Activated T-cell treated with anti-CD3 and anti-CD28 coated beads for 24 hours (primary cell): ENCODE measurements around the gene TEKT5.
"Not testable (repeated sequence)": the region's sequence is repeated elsewhere in the genome, so short reads cannot be mapped to it uniquely, and the experiment has no call there.

Experiments
- DNase-seq: peaks from one replicate; pipeline ENCODE4 v3.0.0-alpha.2; 2020; ENCODE audit warnings: low read depth

TEKT5 gene

GRCh38 chr16:10658943-10659342 is 35.8 kb downstream of the TEKT5 start:
- DNase-seq = no peak

- no peak for DNase-seq
Measured at GRCh38 chr16:10657925-10658324, 36.8 kb downstream of the TEKT5 start.

- no peak for DNase-seq
Measured at GRCh38 chr16:10656618-10657017, 38.1 kb downstream of the TEKT5 start.

GRCh38 chr16:10655415-10655977 is 39.2 kb downstream of the TEKT5 start:
- DNase-seq = no peak

GRCh38 chr16:10654592-10655414 is 39.9 kb downstream of the TEKT5 start:
- no peak for DNase-seq

GRCh38 chr16:10652730-10653590 is 41.8 kb downstream of the TEKT5 start:
- DNase-seq = no peak

GRCh38 chr16:10649098-10649497 is 45.6 kb downstream of the TEKT5 start:
- DNase-seq = not testable (repeated sequence)

- no peak for DNase-seq
Measured at GRCh38 chr16:10647721-10648296, 46.9 kb downstream of the TEKT5 start.

GRCh38 chr16:10647264-10647720 is 47.4 kb downstream of the TEKT5 start:
- DNase-seq = no peak

- DNase-seq = no peak
Measured at GRCh38 chr16:10646581-10647263, 48.0 kb downstream of the TEKT5 start.

- DNase-seq = no peak
Measured at GRCh38 chr16:10646228-10646580, 48.5 kb downstream of the TEKT5 start.

- DNase-seq = no peak
Measured at GRCh38 chr16:10644092-10644491, 50.6 kb downstream of the TEKT5 start.

- DNase-seq = no peak
Measured at GRCh38 chr16:10642964-10643363, 51.8 kb downstream of the TEKT5 start.

- DNase-seq = no peak
Measured at GRCh38 chr16:10641953-10642949, 52.5 kb downstream of the TEKT5 start.

GRCh38 chr16:10641555-10641952 is 53.2 kb downstream of the TEKT5 start:
- no peak for DNase-seq

- DNase-seq = no peak
Measured at GRCh38 chr16:10640934-10641333, 53.8 kb downstream of the TEKT5 start.

GRCh38 chr16:10638101-10638500 is 56.6 kb downstream of the TEKT5 start:
- DNase-seq = no peak

- DNase-seq = no peak
Measured at GRCh38 chr16:10637337-10638037, 57.2 kb downstream of the TEKT5 start.

GRCh38 chr16:10635365-10636021 is 59.2 kb downstream of the TEKT5 start:
- DNase-seq = no peak
